HEK293T (cell line): ENCODE measurements around the gene KLK14.

Source experiments
- ARNT ChIP-seq: fragments of 450-650 bp; IDR thresholded peaks from 2 replicates; pipeline ENCODE4 v1.6.1; 2017; ENCODE audit warnings: mild to moderate bottlenecking
- BHLHE40 ChIP-seq: fragments of 450-650 bp; IDR thresholded peaks from 2 replicates; pipeline ENCODE4 v1.6.1; 2016; ENCODE audit warnings: mild to moderate bottlenecking, moderate library complexity, borderline replicate concordance
- FOXA1 ChIP-seq: fragments of 450-650 bp; IDR thresholded peaks from 2 replicates; pipeline ENCODE4 v1.6.1; 2016; ENCODE audit warnings: mild to moderate bottlenecking
- LEF1 ChIP-seq: fragments of 450-650 bp; IDR thresholded peaks from 2 replicates; pipeline ENCODE4 v1.6.1; 2017; ENCODE audit warnings: mild to moderate bottlenecking, borderline replicate concordance
- SUZ12 ChIP-seq: fragments of 450-650 bp; IDR thresholded peaks from 2 replicates; pipeline ENCODE4 v1.6.1; 2016; ENCODE audit warnings: mild to moderate bottlenecking

DNA sequence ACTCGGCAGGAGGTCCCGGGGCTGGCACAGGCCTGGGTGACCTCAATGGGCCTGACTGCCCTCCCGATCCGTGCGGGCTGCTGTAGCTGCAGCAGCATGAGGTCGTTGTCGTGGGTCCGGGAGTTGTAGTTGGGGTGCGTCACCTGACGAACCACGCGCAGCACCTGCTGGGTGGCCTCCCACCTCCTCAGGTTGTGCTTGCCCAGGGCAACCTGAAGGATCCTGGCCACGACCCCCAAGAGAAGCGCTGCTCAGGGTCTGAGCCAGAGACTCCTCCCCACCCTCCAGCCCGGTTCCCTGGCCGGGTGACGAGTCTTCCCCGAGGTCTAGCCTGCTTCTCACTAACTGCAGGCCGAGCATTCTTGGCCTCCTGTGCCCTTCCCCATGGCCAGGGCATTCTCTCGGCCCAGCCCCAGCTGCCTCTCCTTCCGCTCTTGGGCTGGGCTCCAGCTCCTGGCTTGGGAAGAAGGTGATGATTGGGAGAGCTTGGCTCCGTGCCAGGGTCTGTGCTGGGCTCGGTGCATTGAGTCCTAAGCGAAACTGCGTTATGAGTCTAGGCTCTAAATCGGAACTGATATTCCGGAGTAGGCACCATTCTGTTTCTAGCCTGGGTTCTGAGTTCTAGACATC is 3.1 kb downstream of the KLK14 start:
- TF ChIP-seq FOXA1 (no peak), ARNT (no peak), SUZ12 (no peak), BHLHE40 (no peak), LEF1 (no peak)
